ENCODE data around the gene WDR44.
A peak's percentile ranks its signal among the peaks of the same experiment; 100 is the strongest.
"Not testable (repeated sequence)": the region's sequence is repeated elsewhere in the genome, so short reads cannot be mapped to it uniquely, and the experiment has no call there.

The WDR44 gene

GRCh38 chrX:118464501-118464900 is 118.6 kb downstream of the WDR44 start:
- no peak overlapping the region for H3K4me3 Mint-ChIP-seq
- peaks cover 2% of the 10 kb centered on the region for H3K4me1 Mint-ChIP-seq
- no peak for ATAC-seq (replicated peaks; ENCODE audit: extremely low read depth, poor library complexity, severe bottlenecking)
- no peaks in the 10 kb centered on the region for H3K9me3 Mint-ChIP-seq
- no peaks in the 10 kb centered on the region for H3K27me3 Mint-ChIP-seq
- H3K27ac Mint-ChIP-seq (ENCODE audit: low read depth): no peak overlapping the region
- no peak for DNase-seq (ENCODE audit: low spot score in 2 of 2)
- H3K36me3 Mint-ChIP-seq (ENCODE audit: insufficient read depth): no peaks in the 10 kb centered on the region

GRCh38 chrX:118468122-118468521 is 122.2 kb downstream of the WDR44 start:
- Mint-ChIP-seq H3K9me3 (no peaks in the 10 kb centered on the region), H3K4me1 (no peaks in the 10 kb centered on the region), H3K27ac (ENCODE audit: low read depth) (no peak overlapping the region), H3K36me3 (ENCODE audit: insufficient read depth) (no peaks in the 10 kb centered on the region), H3K4me3 (no peak overlapping the region), H3K27me3 (no peaks in the 10 kb centered on the region)
- ATAC-seq (replicated peaks; ENCODE audit: extremely low read depth, poor library complexity, severe bottlenecking) (no peak), DNase-seq (ENCODE audit: low spot score in 2 of 2) (no peak)

GRCh38 chrX:118470721-118471347 is 124.9 kb downstream of the WDR44 start:
- H3K9me3 Mint-ChIP-seq; H3K4me1 Mint-ChIP-seq; DNase-seq (ENCODE audit: low spot score in 2 of 2); H3K4me3 Mint-ChIP-seq; H3K27me3 Mint-ChIP-seq; ATAC-seq (replicated peaks; ENCODE audit: extremely low read depth, poor library complexity, severe bottlenecking); H3K27ac Mint-ChIP-seq (ENCODE audit: low read depth); H3K36me3 Mint-ChIP-seq (ENCODE audit: insufficient read depth): not testable (repeated sequence)

GRCh38 chrX:118474586-118474985 is 128.7 kb downstream of the WDR44 start:
- no peaks in the 10 kb centered on the region for H3K4me1 Mint-ChIP-seq
- H3K27ac Mint-ChIP-seq (ENCODE audit: low read depth): no peak overlapping the region
- H3K27me3 Mint-ChIP-seq: no peaks in the 10 kb centered on the region
- no peak overlapping the region for H3K4me3 Mint-ChIP-seq
- ATAC-seq (replicated peaks; ENCODE audit: extremely low read depth, poor library complexity, severe bottlenecking) (no peak), DNase-seq (ENCODE audit: low spot score in 2 of 2) (no peak)
- no peaks in the 10 kb centered on the region for H3K36me3 Mint-ChIP-seq (ENCODE audit: insufficient read depth)
- H3K9me3 Mint-ChIP-seq: no peaks in the 10 kb centered on the region

- no peak overlapping the region for H3K27ac Mint-ChIP-seq (ENCODE audit: low read depth)
- no peak for ATAC-seq (replicated peaks; ENCODE audit: extremely low read depth, poor library complexity, severe bottlenecking)
- H3K4me3 Mint-ChIP-seq: no peak overlapping the region
- H3K27me3 Mint-ChIP-seq: no peaks in the 10 kb centered on the region
- H3K36me3 Mint-ChIP-seq (ENCODE audit: insufficient read depth): no peaks in the 10 kb centered on the region
- no peaks in the 10 kb centered on the region for H3K9me3 Mint-ChIP-seq
- no peak for DNase-seq (ENCODE audit: low spot score in 2 of 2)
- no peaks in the 10 kb centered on the region for H3K4me1 Mint-ChIP-seq
Measured at GRCh38 chrX:118475903-118476302, 130.0 kb downstream of the WDR44 start.

GRCh38 chrX:118480172-118480571 is 134.3 kb downstream of the WDR44 start:
- Mint-ChIP-seq H3K4me3 (no peak overlapping the region), H3K4me1 (no peaks in the 10 kb centered on the region), H3K27me3 (no peaks in the 10 kb centered on the region), H3K9me3 (no peaks in the 10 kb centered on the region), H3K36me3 (ENCODE audit: insufficient read depth) (no peaks in the 10 kb centered on the region), H3K27ac (ENCODE audit: low read depth) (no peak overlapping the region)
- no peak for DNase-seq (ENCODE audit: low spot score in 2 of 2)
- ATAC-seq (replicated peaks; ENCODE audit: extremely low read depth, poor library complexity, severe bottlenecking): no peak

GRCh38 chrX:118482384-118482783 is 136.5 kb downstream of the WDR44 start:
- H3K9me3 Mint-ChIP-seq; ATAC-seq (replicated peaks; ENCODE audit: extremely low read depth, poor library complexity, severe bottlenecking); H3K27me3 Mint-ChIP-seq; H3K36me3 Mint-ChIP-seq (ENCODE audit: insufficient read depth); H3K27ac Mint-ChIP-seq (ENCODE audit: low read depth); DNase-seq (ENCODE audit: low spot score in 2 of 2); H3K4me1 Mint-ChIP-seq; H3K4me3 Mint-ChIP-seq: not testable (repeated sequence)

- DNase-seq (ENCODE audit: low spot score in 2 of 2) (no peak), ATAC-seq (replicated peaks; ENCODE audit: extremely low read depth, poor library complexity, severe bottlenecking) (no peak)
- Mint-ChIP-seq H3K9me3 (no peaks in the 10 kb centered on the region), H3K27ac (ENCODE audit: low read depth) (no peak overlapping the region), H3K4me3 (no peak overlapping the region), H3K27me3 (no peaks in the 10 kb centered on the region), H3K4me1 (no peaks in the 10 kb centered on the region), H3K36me3 (ENCODE audit: insufficient read depth) (no peaks in the 10 kb centered on the region)
Measured at GRCh38 chrX:118484216-118484903, 138.5 kb downstream of the WDR44 start.

GRCh38 chrX:118486693-118487092 is 140.8 kb downstream of the WDR44 start:
- H3K9me3 Mint-ChIP-seq; H3K27me3 Mint-ChIP-seq; ATAC-seq (replicated peaks; ENCODE audit: extremely low read depth, poor library complexity, severe bottlenecking); H3K36me3 Mint-ChIP-seq (ENCODE audit: insufficient read depth); H3K4me3 Mint-ChIP-seq; H3K4me1 Mint-ChIP-seq; DNase-seq (ENCODE audit: low spot score in 2 of 2); H3K27ac Mint-ChIP-seq (ENCODE audit: low read depth): not testable (repeated sequence)

- Mint-ChIP-seq H3K4me3 (no peak overlapping the region), H3K4me1 (peaks cover 15% of the 10 kb centered on the region), H3K27me3 (no peaks in the 10 kb centered on the region), H3K27ac (ENCODE audit: low read depth) (no peak overlapping the region), H3K9me3 (no peaks in the 10 kb centered on the region), H3K36me3 (ENCODE audit: insufficient read depth) (peaks cover 14% of the 10 kb centered on the region)
- DNase-seq (ENCODE audit: low spot score in 2 of 2): no peak
- no peak for ATAC-seq (replicated peaks; ENCODE audit: extremely low read depth, poor library complexity, severe bottlenecking)
Measured at GRCh38 chrX:118493016-118493415, 147.1 kb downstream of the WDR44 start.

- DNase-seq (ENCODE audit: low spot score in 2 of 2) (no peak), ATAC-seq (replicated peaks; ENCODE audit: extremely low read depth, poor library complexity, severe bottlenecking) (no peak)
- peaks cover 17% of the 10 kb centered on the region for H3K36me3 Mint-ChIP-seq (ENCODE audit: insufficient read depth)
- H3K4me1 Mint-ChIP-seq: peaks cover 21% of the 10 kb centered on the region
- H3K4me3 Mint-ChIP-seq: no peak overlapping the region
- H3K27me3 Mint-ChIP-seq: no peaks in the 10 kb centered on the region
- H3K9me3 Mint-ChIP-seq: no peaks in the 10 kb centered on the region
- H3K27ac Mint-ChIP-seq (ENCODE audit: low read depth): no peak overlapping the region
Measured at GRCh38 chrX:118493653-118494297, 147.9 kb downstream of the WDR44 start.

- Mint-ChIP-seq H3K4me3 (peak within 1 kb of the TSS; percentile 97), H3K27ac (ENCODE audit: low read depth) (peak within 1 kb of the TSS; percentile 99), H3K4me1 (peaks cover 28% of the 10 kb centered on the region), H3K9me3 (no peaks in the 10 kb centered on the region), H3K27me3 (no peaks in the 10 kb centered on the region), H3K36me3 (ENCODE audit: insufficient read depth) (peaks cover 23% of the 10 kb centered on the region)
- DNase-seq (ENCODE audit: low spot score in 2 of 2) (peak; percentile 40 to 68), ATAC-seq (replicated peaks; ENCODE audit: extremely low read depth, poor library complexity, severe bottlenecking) (peak; percentile 65)
Measured at GRCh38 chrX:118495061-118495921, 149.4 kb downstream of the WDR44 start, which contains the start of gene DOCK11. TSS of gene DOCK11 (plus strand) at chrX:118495815. CDS start at chrX:118495972, 157 bp downstream.

Data from central memory CD8-positive, alpha-beta T cell (primary cell).